ENCODE data around the gene KCNJ8.

Gene KCNJ8

GRCh38 chr12:21715386-21715785, 59.1 kb downstream of the KCNJ8 start:
- no peak for DNase-seq (ENCODE audit: low read depth in 2 of 2)
